Tibial nerve (tissue), 4 donors: ENCODE measurements around the gene FALEC.

Experiments
- EP300 ChIP-seq, 2 donors: sonication (generic); formaldehyde crosslinking; IDR thresholded peaks; one replicate each; pipeline ENCODE4 v1.6.1; 2017; ENCODE audit warnings: antibody characterized with exemption in 2 of 2, mild to moderate bottlenecking in 1 of 2
- POLR2A ChIP-seq, 2 donors: fragments of 450-650 bp; IDR thresholded peaks; one replicate each; pipeline ENCODE4 v1.6.1; 2017; ENCODE audit warnings: antibody characterized with exemption in 2 of 2, mild to moderate bottlenecking in 2 of 2, moderate library complexity in 2 of 2
- TF ChIP-seq, protein P1 (sequence below), 5 experiments: fragments of 200-600 bp in 3 of 5; fragments of 450-650 bp in 2 of 5; sonication (generic) in 3 of 5; IDR thresholded peaks; one replicate each; pipeline ENCODE4 v1.5.1; 2016 to 2019; ENCODE audit warnings: antibody characterized with exemption in 5 of 5, mild to moderate bottlenecking in 3 of 5, moderate library complexity in 2 of 5

DNA sequence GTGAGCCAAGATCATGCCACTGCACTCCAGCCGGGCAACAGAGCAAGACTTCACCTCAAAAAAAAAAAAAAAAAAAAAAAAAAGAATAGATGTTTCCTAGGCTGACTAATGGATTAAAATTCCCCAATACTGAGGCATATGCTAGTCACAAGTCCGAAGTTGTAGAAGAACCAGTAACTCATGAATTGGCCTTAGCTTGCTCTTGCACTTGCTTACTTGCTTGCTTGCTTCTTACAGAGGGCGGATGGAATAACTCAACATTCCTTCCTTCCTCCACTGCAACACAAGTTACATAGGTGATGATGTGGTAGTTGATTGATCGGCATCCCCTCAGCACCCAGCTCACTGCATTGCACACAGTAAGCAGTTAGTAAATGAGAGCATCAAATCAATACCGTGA is 31.1 kb upstream of the FALEC start:
- TF ChIP-seq, protein P1, sequence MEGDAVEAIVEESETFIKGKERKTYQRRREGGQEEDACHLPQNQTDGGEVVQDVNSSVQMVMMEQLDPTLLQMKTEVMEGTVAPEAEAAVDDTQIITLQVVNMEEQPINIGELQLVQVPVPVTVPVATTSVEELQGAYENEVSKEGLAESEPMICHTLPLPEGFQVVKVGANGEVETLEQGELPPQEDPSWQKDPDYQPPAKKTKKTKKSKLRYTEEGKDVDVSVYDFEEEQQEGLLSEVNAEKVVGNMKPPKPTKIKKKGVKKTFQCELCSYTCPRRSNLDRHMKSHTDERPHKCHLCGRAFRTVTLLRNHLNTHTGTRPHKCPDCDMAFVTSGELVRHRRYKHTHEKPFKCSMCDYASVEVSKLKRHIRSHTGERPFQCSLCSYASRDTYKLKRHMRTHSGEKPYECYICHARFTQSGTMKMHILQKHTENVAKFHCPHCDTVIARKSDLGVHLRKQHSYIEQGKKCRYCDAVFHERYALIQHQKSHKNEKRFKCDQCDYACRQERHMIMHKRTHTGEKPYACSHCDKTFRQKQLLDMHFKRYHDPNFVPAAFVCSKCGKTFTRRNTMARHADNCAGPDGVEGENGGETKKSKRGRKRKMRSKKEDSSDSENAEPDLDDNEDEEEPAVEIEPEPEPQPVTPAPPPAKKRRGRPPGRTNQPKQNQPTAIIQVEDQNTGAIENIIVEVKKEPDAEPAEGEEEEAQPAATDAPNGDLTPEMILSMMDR (IDR thresholded peaks at IDR 0.05): no peak
- TF ChIP-seq EP300 (IDR thresholded peaks at IDR 0.05): no peak
- no peak for TF ChIP-seq POLR2A (IDR thresholded peaks at IDR 0.05)
